ENCODE data around the gene FNDC3B.

Gene FNDC3B

GRCh38 chr3:172313671-172314070 is 274.3 kb downstream of the FNDC3B start:
- no peak for DNase-seq (ENCODE audit: low read depth)

GRCh38 chr3:172314591-172315160 is 275.3 kb downstream of the FNDC3B start:
- DNase-seq (ENCODE audit: low read depth) = no peak

GRCh38 chr3:172315401-172316091 is 276.2 kb downstream of the FNDC3B start:
- DNase-seq (ENCODE audit: low read depth) = no peak

DNA sequence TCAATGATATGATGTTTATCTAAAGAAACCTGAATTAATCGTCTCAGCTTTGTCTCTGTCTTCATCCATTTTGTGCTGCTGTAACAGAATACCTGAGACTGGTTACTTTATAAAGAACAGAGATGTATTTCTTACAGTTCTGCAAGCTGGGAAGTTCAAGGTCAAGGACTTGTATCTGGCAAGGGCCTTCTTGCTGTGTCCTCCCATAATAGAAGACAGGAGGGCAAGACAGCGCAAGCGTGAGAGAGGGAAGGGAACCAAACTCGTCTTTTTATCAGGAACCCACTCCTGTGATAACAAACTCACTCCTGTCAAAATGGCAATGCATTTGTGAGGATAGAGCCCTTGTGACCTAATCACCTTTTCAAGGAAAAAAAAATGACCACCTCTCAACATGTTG is 277.4 kb downstream of the FNDC3B start:
- DNase-seq (ENCODE audit: low read depth) = no peak

GRCh38 chr3:172317481-172317880 is 278.1 kb downstream of the FNDC3B start:
- no peak for DNase-seq (ENCODE audit: low read depth)

GRCh38 chr3:172317984-172318383 is 278.6 kb downstream of the FNDC3B start:
- DNase-seq (ENCODE audit: low read depth) = no peak

DNA sequence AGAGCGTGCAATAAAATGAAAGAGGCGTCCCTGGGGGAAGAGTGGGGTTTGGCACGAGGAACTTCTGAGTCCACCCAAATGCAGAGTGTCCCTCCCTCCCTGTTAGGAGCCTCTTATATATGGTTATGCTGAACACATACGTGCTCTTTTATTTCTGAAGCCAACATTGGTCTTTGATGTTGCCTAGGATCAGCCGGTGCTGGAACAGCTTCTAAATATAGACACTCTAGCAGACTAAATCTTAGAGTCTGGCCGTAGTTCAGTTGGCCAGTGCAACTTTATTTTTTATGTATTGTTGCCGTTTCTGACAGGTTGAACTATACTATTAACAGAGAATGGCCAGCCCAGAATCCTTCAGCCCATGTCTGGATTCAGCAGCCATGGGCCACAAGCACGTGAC is 280.2 kb downstream of the FNDC3B start:
- DNase-seq (ENCODE audit: low read depth) = no peak

GRCh38 chr3:172320468-172320867 is 281.1 kb downstream of the FNDC3B start:
- DNase-seq (ENCODE audit: low read depth) = no peak

GRCh38 chr3:172321035-172321434 is 281.7 kb downstream of the FNDC3B start:
- no peak for DNase-seq (ENCODE audit: low read depth)

DNA sequence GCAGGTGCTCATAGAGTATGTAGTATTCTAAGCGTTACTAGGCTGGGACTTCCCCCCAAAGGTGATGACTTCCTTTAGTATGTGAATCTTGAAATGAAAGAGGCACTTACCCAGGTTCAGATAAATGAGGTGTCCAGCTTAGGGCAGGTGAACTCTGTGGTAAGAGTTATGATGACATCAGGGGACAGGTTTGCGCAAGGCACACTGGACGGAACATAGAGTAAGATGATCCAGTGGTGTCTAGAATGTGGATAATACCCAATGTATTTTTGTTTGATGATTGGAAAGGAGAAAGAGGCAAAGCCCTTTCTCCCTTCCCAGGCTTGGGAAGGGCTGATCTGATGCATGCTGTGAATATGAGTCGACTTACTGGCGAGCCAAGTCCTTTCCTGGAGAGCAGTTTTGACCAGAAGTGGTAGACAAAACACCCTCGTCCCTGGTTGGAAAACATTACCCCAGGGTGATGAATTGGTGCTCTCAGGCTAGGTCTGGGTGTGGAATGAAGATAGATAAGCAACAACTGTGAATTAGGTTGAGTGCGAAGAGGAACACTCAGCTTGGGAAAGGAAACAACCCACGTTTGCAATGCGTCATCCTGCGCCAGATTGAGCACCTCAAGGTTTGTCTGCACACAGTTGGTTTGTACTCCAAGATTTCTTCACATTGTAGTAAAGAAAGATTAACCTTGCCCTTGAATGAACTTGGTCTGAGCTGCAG is 284.7 kb downstream of the FNDC3B start:
- DNase-seq (ENCODE audit: low read depth) = no peak

DNA sequence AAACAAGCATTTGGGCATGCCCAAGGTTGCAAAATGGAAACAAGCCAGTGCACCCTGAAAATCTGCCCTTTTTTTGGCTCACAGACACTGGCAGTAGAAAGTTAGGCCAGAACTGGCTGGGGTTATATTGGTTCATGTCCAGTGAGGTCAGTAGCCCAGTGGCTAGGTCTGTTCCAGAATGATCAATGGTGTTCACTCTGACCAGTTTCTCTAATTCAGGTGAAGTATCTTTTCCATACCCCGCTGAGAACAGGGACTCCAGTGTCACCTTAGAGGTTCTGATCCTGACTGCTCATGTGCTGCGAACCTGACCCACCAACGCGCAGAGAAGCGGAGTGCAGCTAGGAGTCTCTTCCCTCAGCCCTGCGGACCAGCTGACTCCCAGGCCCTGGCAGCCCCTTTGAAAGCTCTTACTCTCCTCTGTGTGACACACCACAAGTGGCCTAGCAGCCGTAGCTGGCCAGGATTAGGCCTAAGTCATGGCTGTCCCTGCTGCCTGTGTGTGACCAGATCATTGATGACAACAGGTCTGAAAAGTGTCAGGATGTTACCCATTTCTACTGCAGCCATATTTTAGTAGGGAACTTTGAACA is 285.3 kb downstream of the FNDC3B start:
- DNase-seq (ENCODE audit: low read depth) = no peak

- DNase-seq (ENCODE audit: low read depth) = no peak
These were observed 286.1 kb downstream of the FNDC3B start for GRCh38 chr3:172325461-172325860.

DNA sequence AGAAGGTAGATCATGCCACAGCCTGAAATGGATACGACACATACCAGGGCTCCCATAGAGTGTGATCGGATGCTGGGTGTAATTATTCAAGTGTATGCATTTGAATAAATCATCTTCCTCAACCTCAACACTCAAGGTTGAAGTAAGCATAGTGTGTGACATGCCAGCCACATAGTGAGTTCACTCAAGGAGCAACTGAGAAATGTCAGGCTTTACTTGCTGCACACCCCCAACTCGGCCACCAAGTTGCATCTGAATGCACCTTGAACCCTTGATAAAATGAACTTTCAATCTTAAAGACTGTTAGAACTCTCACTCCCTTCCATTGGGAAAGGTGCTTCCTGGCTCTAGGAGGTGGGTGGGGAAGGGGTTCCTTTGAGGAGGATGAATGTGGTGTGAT is 287.6 kb downstream of the FNDC3B start:
- DNase-seq (ENCODE audit: low read depth) = no peak

GRCh38 chr3:172328282-172328681 is 288.9 kb downstream of the FNDC3B start:
- no peak for DNase-seq (ENCODE audit: low read depth)

- no peak for DNase-seq (ENCODE audit: low read depth)
These were observed 289.7 kb downstream of the FNDC3B start for GRCh38 chr3:172329070-172329469.

GRCh38 chr3:172330413-172330812 is 291.0 kb downstream of the FNDC3B start:
- DNase-seq (ENCODE audit: low read depth) = no peak

GRCh38 chr3:172332256-172333041 is 293.1 kb downstream of the FNDC3B start:
- peak; percentile 13 for DNase-seq (ENCODE audit: low read depth)

DNA sequence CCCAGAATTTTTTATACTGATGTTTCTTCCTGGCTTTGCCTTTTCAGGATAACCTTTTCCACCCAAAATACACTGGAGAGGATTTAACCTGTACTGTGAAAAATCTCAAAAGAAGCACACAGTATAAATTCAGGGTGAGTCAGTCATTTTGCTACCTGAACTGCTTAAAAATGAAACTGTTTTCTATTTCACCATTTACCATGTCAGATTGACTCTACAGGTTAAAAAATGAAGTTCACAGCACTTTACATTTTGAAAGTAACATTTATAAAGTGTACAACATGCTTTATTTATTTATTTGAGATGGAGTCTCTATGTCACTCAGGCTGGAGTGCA is 293.6 kb downstream of the FNDC3B start:
- no peak for DNase-seq (ENCODE audit: low read depth)

GRCh38 chr3:172333692-172334457 is 294.5 kb downstream of the FNDC3B start:
- DNase-seq (ENCODE audit: low read depth) = no peak

- DNase-seq (ENCODE audit: low read depth) = no peak
These were observed 295.4 kb downstream of the FNDC3B start for GRCh38 chr3:172334671-172335207.

GRCh38 chr3:172339892-172340291 is 300.5 kb downstream of the FNDC3B start:
- DNase-seq (ENCODE audit: low read depth) = no peak

Measured in stimulated activated CD8-positive, alpha-beta memory T cell treated with anti-CD3 and anti-CD28 coated beads, Interleukin-15, amount 100 ng/mL, for 24 hours (primary cell).